ENCODE results near the gene FAM170B.

The FAM170B gene

GRCh38 chr10:49118430-49119074 lies 15.3 kb downstream of the FAM170B start:
- DNase-seq: no peak

- no peak for DNase-seq
Observed at GRCh38 chr10:49117376-49118070, 16.3 kb downstream of the FAM170B start.

DNA sequence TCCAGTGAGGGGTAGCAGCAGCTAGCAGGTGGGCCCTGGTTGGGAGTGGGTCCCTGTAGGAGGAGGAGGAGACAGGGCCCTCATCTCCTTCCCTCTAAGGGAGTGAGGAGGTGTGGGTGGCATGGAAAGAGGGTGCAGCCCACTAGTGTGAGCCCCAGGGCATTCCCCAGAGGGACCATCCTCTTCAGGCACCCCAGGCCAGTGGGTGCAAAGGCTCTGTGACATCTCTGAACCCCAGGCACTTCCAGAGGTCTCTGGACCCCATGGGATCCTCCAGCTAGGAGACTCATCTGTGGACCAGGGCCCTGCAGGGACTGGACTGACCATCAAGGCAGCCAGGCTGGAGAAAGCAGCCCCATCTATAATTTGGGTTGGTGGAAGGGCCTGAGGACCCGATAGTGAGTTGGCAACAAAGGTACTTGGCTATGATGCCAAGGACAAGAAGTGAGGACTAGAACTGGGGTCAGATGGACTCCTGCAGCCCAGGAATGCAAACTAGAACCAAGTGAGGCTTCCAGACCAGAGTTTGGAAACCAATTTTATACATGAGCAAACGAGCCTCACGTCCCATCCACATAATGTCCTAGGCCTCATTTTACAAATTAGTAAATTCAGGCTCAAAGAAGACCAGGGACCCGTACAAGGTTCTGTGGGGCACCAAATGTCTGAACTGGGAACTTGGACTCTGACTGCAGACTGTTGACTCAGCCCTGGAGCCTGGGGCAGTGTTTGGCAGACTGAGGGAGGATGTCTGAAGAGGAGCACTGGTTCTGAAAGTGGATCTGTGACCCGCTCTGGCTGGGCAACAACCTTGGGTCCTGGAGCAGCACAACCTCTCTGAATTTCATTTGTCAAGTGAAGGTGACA lies 17.1 kb downstream of the FAM170B start:
- DNase-seq: no peak

GRCh38 chr10:49115796-49116508 lies 17.9 kb downstream of the FAM170B start:
- DNase-seq: no peak

DNA sequence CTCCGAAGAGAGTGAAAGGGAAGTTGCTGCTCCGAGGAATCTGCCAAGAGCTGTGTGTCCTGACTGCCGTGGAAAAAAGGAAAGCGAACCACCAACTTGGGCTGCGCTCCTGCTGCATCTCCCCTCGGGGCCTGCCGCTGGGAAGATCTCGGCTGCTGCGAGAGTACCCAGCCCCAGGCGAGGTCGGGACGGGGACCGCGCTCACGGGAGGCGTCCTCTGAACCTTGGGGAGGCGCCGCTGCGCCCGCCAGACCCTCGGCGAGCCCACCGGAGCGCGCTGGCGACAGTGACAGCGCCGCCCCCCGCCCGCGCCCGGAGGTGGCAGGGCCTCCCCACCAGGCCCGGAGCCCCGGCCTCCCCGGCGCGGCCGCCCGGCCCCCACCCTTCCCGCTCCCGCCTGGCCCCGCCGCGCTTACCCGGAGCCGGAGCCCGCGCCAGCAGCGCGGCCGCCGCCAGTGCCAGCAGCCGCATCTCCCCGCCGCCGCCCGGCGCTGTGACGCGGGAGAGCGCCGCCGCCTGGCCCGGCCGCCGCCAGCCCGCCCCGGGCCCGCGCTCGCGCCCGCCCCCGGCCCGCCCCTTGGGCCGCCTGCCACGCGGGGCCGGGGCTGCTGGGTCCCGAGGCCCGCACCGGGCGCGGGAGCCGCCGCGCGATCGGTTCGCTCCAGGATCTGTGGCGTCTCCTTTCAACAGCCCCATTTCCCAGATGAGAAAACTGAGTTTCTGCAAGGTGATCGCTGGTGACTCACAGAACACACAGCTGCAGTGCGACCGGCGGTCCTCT lies 18.6 kb downstream of the FAM170B start, which contains the start of gene VSTM4:
VSTM4 (minus strand) TSS at position 508 of the 781 bp plus-strand sequence; CDS start at position 471, 37 bp downstream.
- no peak for DNase-seq

- DNase-seq: no peak
Observed at GRCh38 chr10:49114718-49115014, 19.2 kb downstream of the FAM170B start.

GRCh38 chr10:49113741-49114141 lies 20.1 kb downstream of the FAM170B start:
- no peak for DNase-seq

DNA sequence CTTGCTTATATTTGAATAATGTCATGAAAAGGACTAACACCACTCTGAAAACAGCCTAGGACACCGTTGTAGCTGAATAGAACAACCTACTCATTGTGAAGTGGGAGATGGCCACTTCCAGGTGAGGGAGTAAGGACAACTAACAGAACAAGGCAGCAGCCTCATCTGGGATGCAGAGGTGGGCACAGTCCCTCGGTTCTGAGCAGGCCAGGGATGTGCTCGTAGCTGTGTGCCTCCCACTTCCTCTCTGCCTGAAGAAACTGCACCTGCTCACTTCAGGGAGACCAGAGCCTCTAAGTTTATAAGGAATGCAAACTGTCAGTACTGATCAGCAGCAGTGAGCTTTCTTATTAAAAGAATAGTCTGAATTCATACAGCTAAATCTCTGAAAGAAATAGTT lies 21.0 kb downstream of the FAM170B start:
- DNase-seq: no peak

DNA sequence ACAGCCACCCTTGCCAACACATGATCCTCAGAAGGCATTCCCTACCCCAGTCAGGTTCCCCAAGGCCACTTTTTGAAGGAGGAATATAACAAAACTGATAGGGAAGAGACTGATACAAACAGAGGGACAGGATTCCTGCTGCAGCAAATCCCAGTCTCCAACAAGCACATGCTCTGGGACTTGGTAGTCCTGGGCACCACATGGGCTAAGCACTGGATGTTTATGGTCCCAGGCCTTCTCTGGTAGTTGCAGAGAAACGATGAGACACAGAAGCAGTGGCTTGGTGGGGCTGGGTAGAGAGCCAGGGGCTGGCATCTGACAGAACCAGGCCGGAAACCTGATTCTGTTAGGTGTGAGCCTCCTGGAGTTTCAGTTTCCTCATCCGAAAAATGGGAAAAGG lies 21.7 kb downstream of the FAM170B start:
- no peak for DNase-seq

- DNase-seq: no peak
Observed at GRCh38 chr10:49111320-49111698, 22.5 kb downstream of the FAM170B start.

GRCh38 chr10:49110684-49111319 lies 23.0 kb downstream of the FAM170B start:
- DNase-seq: no peak

DNA sequence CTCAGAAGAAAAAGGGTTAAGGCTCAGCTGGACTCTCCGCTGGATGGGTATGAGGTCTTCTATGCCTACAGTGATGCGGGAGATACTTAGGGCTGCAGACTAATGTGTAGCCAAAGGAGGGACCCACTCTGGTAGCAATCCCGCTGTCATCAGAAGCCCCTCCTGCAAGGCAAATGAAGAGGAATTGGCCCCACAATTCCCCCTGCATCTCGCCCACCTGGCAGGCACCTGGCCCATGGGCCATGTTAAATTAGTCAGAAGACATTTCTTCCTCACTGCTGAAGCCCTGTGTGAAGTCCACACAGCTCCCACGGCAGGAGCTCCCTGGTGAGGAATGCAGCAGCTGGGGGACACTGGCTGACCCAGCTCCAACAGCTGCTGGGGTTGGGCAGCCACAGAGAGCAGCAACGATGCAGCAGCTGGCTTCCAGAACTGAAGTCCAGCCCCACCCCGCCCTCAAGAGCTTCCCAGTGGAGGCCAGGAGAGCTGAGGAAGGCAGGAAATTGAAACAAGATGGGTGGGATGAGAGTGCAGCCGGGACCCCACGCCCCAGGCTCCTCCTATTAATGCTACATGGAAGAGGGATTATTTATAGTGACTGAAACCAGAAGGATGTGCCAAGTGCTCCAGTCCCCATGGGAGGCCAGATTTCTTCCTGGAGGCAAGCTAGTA lies 24.0 kb downstream of the FAM170B start:
- DNase-seq: no peak

- DNase-seq: no peak
Observed at GRCh38 chr10:49108656-49109055, 25.2 kb downstream of the FAM170B start.

DNA sequence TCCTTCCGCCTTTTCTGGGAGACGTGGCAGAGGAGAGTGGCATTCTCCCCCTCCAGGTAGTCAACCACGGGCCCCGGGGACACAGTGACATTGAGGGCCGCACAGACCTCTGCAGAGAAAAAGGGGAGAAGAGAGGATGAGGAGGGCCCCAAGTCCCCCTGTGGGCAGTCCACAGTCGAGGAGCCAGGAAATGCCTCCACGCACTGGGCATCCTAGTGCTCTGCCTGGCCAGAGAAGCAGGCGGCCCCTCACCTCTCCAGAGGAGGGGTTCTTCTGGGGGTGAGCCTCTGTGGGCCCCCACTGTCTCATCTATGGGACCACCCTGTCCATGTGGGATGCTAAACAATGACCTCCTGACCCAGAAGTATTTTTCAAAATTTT lies 25.9 kb downstream of the FAM170B start:
- no peak for DNase-seq

- DNase-seq: no peak
Observed at GRCh38 chr10:49107111-49107886, 26.5 kb downstream of the FAM170B start.

DNA sequence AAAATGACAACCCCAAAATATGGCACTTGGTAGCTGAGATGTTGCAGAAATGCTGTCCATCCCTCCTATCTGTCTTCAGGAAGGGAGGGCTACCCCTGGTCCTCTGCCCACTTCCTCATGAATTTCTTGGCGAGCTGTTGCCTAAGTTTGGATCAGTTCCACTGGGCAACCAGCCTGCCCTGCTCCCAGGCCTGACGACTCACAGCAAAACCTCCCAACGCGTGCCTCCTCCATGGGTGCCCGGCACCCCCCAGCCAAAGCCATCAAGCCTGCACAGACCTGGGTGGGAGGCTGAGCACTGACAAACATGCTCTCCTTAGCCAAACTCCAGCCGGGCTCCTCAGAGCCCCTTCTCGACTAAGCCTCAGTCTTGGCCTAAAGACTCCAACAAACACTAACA lies 27.4 kb downstream of the FAM170B start:
- no peak for DNase-seq

DNA sequence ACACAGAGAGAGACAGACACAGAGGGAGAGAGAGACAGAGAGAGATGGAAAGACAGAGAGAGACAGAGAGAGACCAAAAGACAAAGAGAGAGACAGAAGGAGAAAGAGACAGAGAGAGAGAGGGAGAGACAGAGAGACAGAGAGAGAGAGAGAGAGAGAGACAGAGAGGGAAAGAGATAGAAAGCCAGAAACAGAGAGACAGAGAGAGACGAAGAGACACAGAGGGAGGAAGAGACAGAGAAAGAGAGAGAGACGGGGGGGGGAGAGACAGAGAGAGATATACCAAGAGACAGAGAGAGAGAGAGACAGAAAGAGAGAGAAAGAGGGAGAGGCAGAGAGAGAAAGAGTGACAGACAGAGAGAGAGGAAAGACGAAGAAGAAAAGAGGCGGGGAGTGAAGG lies 28.7 kb downstream of the FAM170B start:
- DNase-seq: no peak

- no peak for DNase-seq
Observed at GRCh38 chr10:49104323-49104722, 29.5 kb downstream of the FAM170B start.

GRCh38 chr10:49103761-49104160 lies 30.1 kb downstream of the FAM170B start:
- no peak for DNase-seq

DNA sequence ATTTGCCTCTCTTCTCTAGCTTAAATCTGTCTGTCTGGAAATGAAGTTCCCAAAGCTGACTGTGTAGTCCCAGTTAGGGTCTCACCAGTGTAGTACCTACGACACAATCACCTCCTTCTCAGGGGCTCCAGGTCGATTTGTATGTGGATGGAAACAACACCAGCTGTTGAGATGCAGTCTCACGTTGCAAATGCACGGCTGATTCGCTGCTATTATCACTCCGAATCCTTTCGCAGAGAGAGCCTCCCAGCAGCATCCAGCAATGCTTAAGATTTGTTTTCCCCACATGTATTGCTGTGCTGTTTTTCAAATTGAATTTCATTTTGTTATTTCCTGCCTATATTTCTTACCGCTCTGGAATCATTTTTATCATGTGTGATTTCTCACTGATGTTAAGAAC lies 34.8 kb downstream of the FAM170B start:
- no peak for DNase-seq

All from activated CD4-positive, alpha-beta T cell treated with anti-CD3 and anti-CD28 coated beads for 4 hours (primary cell).